SK-N-MC (cell line): ENCODE data around the gene MCTP2.

ENCODE experiments used
- EZH2 ChIP-seq: fragments of 200-600 bp; sonication (generic); IDR thresholded peaks from one replicate; pipeline ENCODE4 v1.6.1; 2017; ENCODE audit warnings: antibody characterized with exemption
- FOXP2 ChIP-seq: optimal IDR thresholded peaks from 2 replicates; pipeline ENCODE3; 2011; ENCODE audit warnings: mild to moderate bottlenecking, moderate library complexity; ENCODE audit not compliant: insufficient read depth; ENCODE audit errors: extremely low read length, control extremely low read depth
- POLR2AphosphoS5 ChIP-seq: IDR thresholded peaks from 2 replicates; pipeline ENCODE4 v1.6.1; 2012; ENCODE audit warnings: mild to moderate bottlenecking, low read depth, low read length, borderline replicate concordance

GRCh38 chr15:94182883-94183282 lies 48.5 kb upstream of the MCTP2 start:
- TF ChIP-seq POLR2AphosphoS5 (no peak), EZH2 (no peak), FOXP2 (no peak)
